IPS-15b (cell line): ENCODE results near the gene LMTK2.

Experiments
- H3K27me3 ChIP-seq: one replicate; pipeline ENCODE4 v1.6.1; 2013; ENCODE audit warnings: low read length; ENCODE audit not compliant: control insufficient read depth, insufficient read depth
- H3K36me3 ChIP-seq: one replicate; pipeline ENCODE4 v1.6.1; 2013; ENCODE audit warnings: low read length; ENCODE audit not compliant: control insufficient read depth, insufficient read depth
- H3K4me1 ChIP-seq: one replicate; pipeline ENCODE4 v1.6.1; 2013; ENCODE audit warnings: mild to moderate bottlenecking, low read length; ENCODE audit not compliant: control insufficient read depth, insufficient read depth
- H3K4me3 ChIP-seq: one replicate; pipeline ENCODE4 v1.5.1; 2013; ENCODE audit warnings: low read depth, low read length
- H3K9ac ChIP-seq: one replicate; pipeline ENCODE4 v1.6.1; 2013; ENCODE audit warnings: low read depth, mild to moderate bottlenecking, low read length
- H3K9me3 ChIP-seq: one replicate; pipeline ENCODE4 v1.6.1; 2013; ENCODE audit warnings: mild to moderate bottlenecking, low read length; ENCODE audit not compliant: control insufficient read depth, insufficient read depth

Gene LMTK2

GRCh38 chr7:98081319-98081718 is 25.3 kb upstream of the LMTK2 start:
- no peak overlapping the region for H3K4me3 ChIP-seq
- H3K9ac ChIP-seq = no peak overlapping the region
- H3K4me1 ChIP-seq = no peaks in the 10 kb centered on the region
- H3K9me3 ChIP-seq = no peaks in the 10 kb centered on the region
- H3K27me3 ChIP-seq = no peaks in the 10 kb centered on the region
- no peaks in the 10 kb centered on the region for H3K36me3 ChIP-seq

- Histone ChIP-seq H3K9me3 (no peaks in the 10 kb centered on the region), H3K27me3 (no peaks in the 10 kb centered on the region), H3K9ac (no peak overlapping the region), H3K36me3 (no peaks in the 10 kb centered on the region), H3K4me1 (no peaks in the 10 kb centered on the region), H3K4me3 (no peak overlapping the region)
Measured at GRCh38 chr7:98084631-98085030, 22.0 kb upstream of the LMTK2 start.

GRCh38 chr7:98085674-98086073 is 21.0 kb upstream of the LMTK2 start:
- Histone ChIP-seq H3K9me3 (no peaks in the 10 kb centered on the region), H3K36me3 (no peaks in the 10 kb centered on the region), H3K4me3 (no peak overlapping the region), H3K27me3 (no peaks in the 10 kb centered on the region), H3K9ac (no peak overlapping the region), H3K4me1 (no peaks in the 10 kb centered on the region)

GRCh38 chr7:98086281-98086718 is 20.4 kb upstream of the LMTK2 start:
- H3K36me3 ChIP-seq = no peaks in the 10 kb centered on the region
- H3K4me3 ChIP-seq = no peak overlapping the region
- H3K9ac ChIP-seq = no peak overlapping the region
- H3K4me1 ChIP-seq = no peaks in the 10 kb centered on the region
- no peaks in the 10 kb centered on the region for H3K9me3 ChIP-seq
- H3K27me3 ChIP-seq = no peaks in the 10 kb centered on the region

GRCh38 chr7:98088109-98088508 is 18.6 kb upstream of the LMTK2 start:
- Histone ChIP-seq H3K9ac (no peak overlapping the region), H3K27me3 (no peaks in the 10 kb centered on the region), H3K4me1 (no peaks in the 10 kb centered on the region), H3K4me3 (no peak overlapping the region), H3K36me3 (no peaks in the 10 kb centered on the region), H3K9me3 (no peaks in the 10 kb centered on the region)

GRCh38 chr7:98090116-98090515 is 16.5 kb upstream of the LMTK2 start:
- Histone ChIP-seq H3K9ac (no peak overlapping the region), H3K4me1 (no peaks in the 10 kb centered on the region), H3K4me3 (no peak overlapping the region), H3K27me3 (no peaks in the 10 kb centered on the region), H3K36me3 (no peaks in the 10 kb centered on the region), H3K9me3 (no peaks in the 10 kb centered on the region)

GRCh38 chr7:98091061-98091460 is 15.6 kb upstream of the LMTK2 start:
- no peak overlapping the region for H3K4me3 ChIP-seq
- H3K9ac ChIP-seq = no peak overlapping the region
- H3K36me3 ChIP-seq = no peaks in the 10 kb centered on the region
- H3K4me1 ChIP-seq = no peaks in the 10 kb centered on the region
- H3K27me3 ChIP-seq = no peaks in the 10 kb centered on the region
- no peaks in the 10 kb centered on the region for H3K9me3 ChIP-seq

- H3K36me3 ChIP-seq = no peaks in the 10 kb centered on the region
- H3K9ac ChIP-seq = no peak overlapping the region
Measured at GRCh38 chr7:98091523-98091922, 15.1 kb upstream of the LMTK2 start.

GRCh38 chr7:98097042-98097645 is 9.5 kb upstream of the LMTK2 start:
- H3K36me3 ChIP-seq = no peaks in the 10 kb centered on the region
- no peak overlapping the region for H3K9ac ChIP-seq
- no peaks in the 10 kb centered on the region for H3K9me3 ChIP-seq
- H3K4me1 ChIP-seq = no peaks in the 10 kb centered on the region
- H3K4me3 ChIP-seq = no peak overlapping the region
- no peaks in the 10 kb centered on the region for H3K27me3 ChIP-seq

More at GRCh38 chr7:98091523-98091922, 15.1 kb upstream of the LMTK2 start:
- Histone ChIP-seq H3K4me3 (no peak overlapping the region), H3K4me1 (no peaks in the 10 kb centered on the region), H3K9me3 (no peaks in the 10 kb centered on the region), H3K27me3 (no peaks in the 10 kb centered on the region)

- no peak overlapping the region for H3K4me3 ChIP-seq
- H3K9me3 ChIP-seq = no peaks in the 10 kb centered on the region
- H3K4me1 ChIP-seq = no peaks in the 10 kb centered on the region
- no peaks in the 10 kb centered on the region for H3K27me3 ChIP-seq
- no peak overlapping the region for H3K9ac ChIP-seq
- H3K36me3 ChIP-seq = no peaks in the 10 kb centered on the region
Measured at GRCh38 chr7:98100088-98100487, 6.6 kb upstream of the LMTK2 start.

GRCh38 chr7:98102170-98102569 is 4.5 kb upstream of the LMTK2 start:
- Histone ChIP-seq H3K4me3 (no peak overlapping the region), H3K27me3 (no peaks in the 10 kb centered on the region), H3K9me3 (no peaks in the 10 kb centered on the region), H3K4me1 (no peaks in the 10 kb centered on the region), H3K36me3 (peaks cover 2% of the 10 kb centered on the region), H3K9ac (no peak overlapping the region)

GRCh38 chr7:98105942-98106544 is 619 bp upstream of the LMTK2 start:
- no peaks in the 10 kb centered on the region for H3K9me3 ChIP-seq
- no peak overlapping the region for H3K9ac ChIP-seq
- H3K4me1 ChIP-seq = peaks cover 5% of the 10 kb centered on the region
- no peak overlapping the region for H3K4me3 ChIP-seq
- H3K36me3 ChIP-seq = peaks cover 2% of the 10 kb centered on the region
- no peaks in the 10 kb centered on the region for H3K27me3 ChIP-seq
